B cell (primary cell): ENCODE data around the gene NPPC.

ENCODE experiments used
- CTCF ChIP-seq: fragments of 200-600 bp; IDR thresholded peaks from one replicate; pipeline ENCODE4 v1.8.0; 2022; ENCODE audit warnings: antibody characterized with exemption, mild to moderate bottlenecking
- EZH2 ChIP-seq: IDR thresholded peaks from 2 replicates; pipeline ENCODE4 v1.6.1; 2012; ENCODE audit warnings: borderline replicate concordance, low read depth, mild to moderate bottlenecking, moderate library complexity, low read length; ENCODE audit not compliant: insufficient read depth, poor library complexity, severe bottlenecking

GRCh38 chr2:231927566-231927890 lies 1.3 kb upstream of the NPPC start:
- TF ChIP-seq EZH2 = no peak
- no peak for TF ChIP-seq CTCF
